G401 (cell line): Measurements from ENCODE around the gene PRM3. TPM values are rescaled to one million over a fixed set of nuclear protein-coding genes. Genes with fewer than 3 reads are reported as not detected.
"Not testable (repeated sequence)": the region's sequence is repeated elsewhere in the genome, so short reads cannot be mapped to it uniquely, and the experiment has no call there.

ENCODE experiments used
- DNase-seq: peaks from one replicate; pipeline ENCODE4 v3.0.0-alpha.2; 2015; ENCODE audit warnings: low spot score
- in situ Hi-C: cut with HindIII; loops from 2 replicates; pipeline ENCODE4 v1.10.0; 2016; ENCODE audit warnings: low sequenced_read_pairs, mixed read lengths
- total RNA-seq: library from RNA; depleted of rRNA; stranded (reverse); fragments of >200 nt; shearing (Covaris generic); gene quantifications from 2 replicates; pipeline ENCODE4 v1.2.3, GENCODE V29; 2014

The PRM3 gene
- total RNA-seq, 1 experiment from 2014 or later: not detected

GRCh38 chr16:11306997-11307638, 33.7 kb upstream of the PRM3 start:
- DNase-seq: no peak
- in situ Hi-C loops: no loop called here

- DNase-seq: no peak
- in situ Hi-C loops: no loop called here
Observed at GRCh38 chr16:11306381-11306780, 33.0 kb upstream of the PRM3 start.

- no peak for DNase-seq
- in situ Hi-C loops: no loop called here
Observed at GRCh38 chr16:11303405-11304138, 30.1 kb upstream of the PRM3 start.

- in situ Hi-C loops: no loop called here
Observed at GRCh38 chr16:11302977-11303376, 29.5 kb upstream of the PRM3 start.

GRCh38 chr16:11301645-11302501, 28.4 kb upstream of the PRM3 start:
- in situ Hi-C loops: no loop called here
- no peak for DNase-seq

More at GRCh38 chr16:11302977-11303376, 29.5 kb upstream of the PRM3 start:
- DNase-seq: no peak

- DNase-seq: no peak
- in situ Hi-C loops: no loop called here
Observed at GRCh38 chr16:11300560-11300892, 27.1 kb upstream of the PRM3 start.

GRCh38 chr16:11299865-11300559, 26.6 kb upstream of the PRM3 start:
- no peak for DNase-seq
- in situ Hi-C loops: no loop called here

- in situ Hi-C loops, DNase-seq: not testable (repeated sequence)
Observed at GRCh38 chr16:11298950-11299547, 25.6 kb upstream of the PRM3 start.

- in situ Hi-C loops: no loop called here
- DNase-seq: no peak
Observed at GRCh38 chr16:11298143-11298900, 24.9 kb upstream of the PRM3 start.

- DNase-seq: peak; percentile 35
- in situ Hi-C loops: no loop called here
Observed at GRCh38 chr16:11297492-11298142, 24.2 kb upstream of the PRM3 start.

GRCh38 chr16:11296706-11297491, 23.5 kb upstream of the PRM3 start:
- in situ Hi-C loops: no loop called here

GRCh38 chr16:11296351-11296705, 22.9 kb upstream of the PRM3 start:
- in situ Hi-C loops: no loop called here
- no peak for DNase-seq

More at GRCh38 chr16:11296706-11297491, 23.5 kb upstream of the PRM3 start:
- DNase-seq: no peak

GRCh38 chr16:11295672-11296071, 22.2 kb upstream of the PRM3 start:
- in situ Hi-C loops: no loop called here
- DNase-seq: no peak

GRCh38 chr16:11292076-11292748, 18.8 kb upstream of the PRM3 start:
- no peak for DNase-seq
- in situ Hi-C loops: no loop called here

- in situ Hi-C loops: no loop called here
- DNase-seq: no peak
Observed at GRCh38 chr16:11291091-11291703, 17.8 kb upstream of the PRM3 start.

GRCh38 chr16:11290102-11290893, 16.9 kb upstream of the PRM3 start:
- in situ Hi-C loops: no loop called here
- no peak for DNase-seq
